SIG-M5 (cell line): ENCODE data around the gene SNX32.
"Not testable (repeated sequence)": the region's sequence is repeated elsewhere in the genome, so short reads cannot be mapped to it uniquely, and the experiment has no call there.

Experiments used
- DNase-seq: peaks from one replicate; lab custom pipeline; 2025; lab: John Stamatoyannopoulos, UW

The SNX32 gene

GRCh38 chr11:65826984-65827735 is 6.6 kb upstream of the SNX32 start:
- no peak for DNase-seq

GRCh38 chr11:65829459-65829858 is 4.3 kb upstream of the SNX32 start:
- no peak for DNase-seq

- DNase-seq: not testable (repeated sequence)
Observed at GRCh38 chr11:65832231-65832630, 1.5 kb upstream of the SNX32 start.

GRCh38 chr11:65834202-65834601 is 439 bp downstream of the SNX32 start:
- DNase-seq: no peak

GRCh38 chr11:65842144-65842543 is 8.4 kb downstream of the SNX32 start:
- no peak for DNase-seq

GRCh38 chr11:65843811-65844210 is 10.0 kb downstream of the SNX32 start:
- DNase-seq: no peak

GRCh38 chr11:65844231-65844872 is 10.6 kb downstream of the SNX32 start:
- DNase-seq: no peak

GRCh38 chr11:65847746-65848145 is 14.0 kb downstream of the SNX32 start:
- DNase-seq: no peak

- not testable (repeated sequence) for DNase-seq
Observed at GRCh38 chr11:65848693-65849092, 14.9 kb downstream of the SNX32 start.

GRCh38 chr11:65849366-65849765 is 15.6 kb downstream of the SNX32 start:
- no peak for DNase-seq

GRCh38 chr11:65849771-65850216 is 16.0 kb downstream of the SNX32 start:
- DNase-seq: no peak

- DNase-seq: no peak
Observed at GRCh38 chr11:65850217-65851082, 16.7 kb downstream of the SNX32 start.

GRCh38 chr11:65851083-65851579 is 17.4 kb downstream of the SNX32 start:
- DNase-seq: no peak

GRCh38 chr11:65851811-65852507 is 18.2 kb downstream of the SNX32 start:
- no peak for DNase-seq

GRCh38 chr11:65852508-65853245 is 18.9 kb downstream of the SNX32 start:
- DNase-seq: no peak

- DNase-seq: no peak
Observed at GRCh38 chr11:65853246-65853979, 19.6 kb downstream of the SNX32 start.

GRCh38 chr11:65854161-65854592 is 20.4 kb downstream of the SNX32 start:
- DNase-seq: no peak

GRCh38 chr11:65854852-65855837 is 21.4 kb downstream of the SNX32 start:
- no peak for DNase-seq

GRCh38 chr11:65855927-65856363 is 22.2 kb downstream of the SNX32 start:
- DNase-seq: no peak
